Trophoblast cell (in vitro differentiated cells and primary cell): ENCODE measurements around the gene CDC42SE2.
"Not testable (repeated sequence)": the region's sequence is repeated elsewhere in the genome, so short reads cannot be mapped to it uniquely, and the experiment has no call there.

ENCODE experiments used
- DNase-seq, 2 donors: peaks; one replicate each; pipeline ENCODE4 v3.0.0-alpha.2; 2016
- H2AFZ ChIP-seq: 2 replicates; pipeline ENCODE4 v1.6.1; 2013; ENCODE audit warnings: low read length, moderate library complexity, mild to moderate bottlenecking; ENCODE audit not compliant: insufficient read depth, poor library complexity
- H2AK5ac ChIP-seq: 2 replicates; pipeline ENCODE4 v1.6.1; 2013; ENCODE audit warnings: mild to moderate bottlenecking, low read length
- H2BK120ac ChIP-seq: 2 replicates; pipeline ENCODE4 v1.6.1; 2013; ENCODE audit warnings: low read length, mild to moderate bottlenecking, moderate library complexity; ENCODE audit not compliant: insufficient read depth, poor library complexity
- H2BK12ac ChIP-seq: 2 replicates; pipeline ENCODE4 v1.6.1; 2013; ENCODE audit warnings: mild to moderate bottlenecking, low read length, moderate library complexity
- H2BK5ac ChIP-seq: 2 replicates; pipeline ENCODE4 v1.6.1; 2013; ENCODE audit warnings: low read length, low read depth, moderate library complexity, mild to moderate bottlenecking; ENCODE audit not compliant: poor library complexity
- H3K14ac ChIP-seq: 2 replicates; pipeline ENCODE4 v1.6.1; 2013; ENCODE audit warnings: mild to moderate bottlenecking, low read length
- H3K18ac ChIP-seq: 2 replicates; pipeline ENCODE4 v1.6.1; 2013; ENCODE audit warnings: mild to moderate bottlenecking, low read length
- H3K23ac ChIP-seq: 2 replicates; pipeline ENCODE4 v1.6.1; 2013; ENCODE audit warnings: low read length
- H3K27ac ChIP-seq: 2 replicates; pipeline ENCODE4 v1.5.1; 2013; ENCODE audit warnings: low read depth, mild to moderate bottlenecking, inconsistent platforms, low read length, moderate library complexity
- H3K27me3 ChIP-seq: 2 replicates; pipeline ENCODE4 v1.6.1; 2013; ENCODE audit warnings: inconsistent platforms, mild to moderate bottlenecking, low read length, moderate library complexity; ENCODE audit not compliant: insufficient read depth
- H3K36me3 ChIP-seq, 2 experiments: 1 replicate in 1 of 2; 2 replicates in 1 of 2; pipeline ENCODE4 v1.6.1; 2013; ENCODE audit warnings: low read length in 2 of 2, mild to moderate bottlenecking in 2 of 2, moderate library complexity in 1 of 2; ENCODE audit not compliant: insufficient read depth in 2 of 2, control insufficient read depth in 1 of 2
- H3K4ac ChIP-seq: 2 replicates; pipeline ENCODE4 v1.6.1; 2013; ENCODE audit warnings: low read depth, mild to moderate bottlenecking, low read length, moderate library complexity
- H3K4me1 ChIP-seq, 2 experiments: 1 replicate in 1 of 2; 2 replicates in 1 of 2; pipeline ENCODE4 v1.6.1; 2013; ENCODE audit warnings: low read length in 2 of 2, mild to moderate bottlenecking in 2 of 2, moderate library complexity in 1 of 2; ENCODE audit not compliant: insufficient read depth in 2 of 2, control insufficient read depth in 1 of 2
- H3K4me2 ChIP-seq: 2 replicates; pipeline ENCODE4 v1.6.1; 2013; ENCODE audit warnings: inconsistent platforms, mild to moderate bottlenecking, low read length, moderate library complexity
- H3K4me3 ChIP-seq: 2 replicates; pipeline ENCODE4 v1.5.1; 2013; ENCODE audit warnings: mild to moderate bottlenecking, low read depth, low read length, inconsistent platforms
- H3K79me1 ChIP-seq: one replicate; pipeline ENCODE4 v1.6.1; 2013; ENCODE audit warnings: low read length
- H3K79me2 ChIP-seq: 2 replicates; pipeline ENCODE4 v1.6.1; 2013; ENCODE audit warnings: low read length, mild to moderate bottlenecking; ENCODE audit not compliant: control insufficient read depth, insufficient read depth, poor library complexity
- H3K9ac ChIP-seq: 2 replicates; pipeline ENCODE4 v1.6.1; 2013; ENCODE audit warnings: mild to moderate bottlenecking, low read length
- H3K9me3 ChIP-seq: 2 replicates; pipeline ENCODE4 v1.6.1; 2013; ENCODE audit warnings: low read depth, mild to moderate bottlenecking, control low read depth, inconsistent platforms, low read length; ENCODE audit not compliant: insufficient read depth
- H4K12ac ChIP-seq: 2 replicates; pipeline ENCODE4 v1.6.1; 2013; ENCODE audit warnings: low read depth, mild to moderate bottlenecking, low read length, moderate library complexity
- H4K8ac ChIP-seq: 2 replicates; pipeline ENCODE4 v1.6.1; 2013; ENCODE audit warnings: low read depth, mild to moderate bottlenecking, low read length, moderate library complexity
- H4K91ac ChIP-seq: one replicate; pipeline ENCODE4 v1.6.1; 2013; ENCODE audit warnings: low read depth, mild to moderate bottlenecking, low read length, moderate library complexity
- WGBS: extraction: QIAGEN DNeasy Blood & Tissue Kit; methylation state at CpG from one replicate; pipeline ENCODE4 v1.1.7; 2013; ENCODE audit warnings: missing lambda C conversion rate; ENCODE audit not compliant: insufficient read length, insufficient coverage; ENCODE audit errors: extremely low coverage; 5-methylcytosine and 5-hydroxymethylcytosine counted together

CDC42SE2 gene

GRCh38 chr5:131336801-131337200 lies 72.9 kb downstream of the CDC42SE2 start:
- H3K27ac ChIP-seq, H2BK12ac ChIP-seq, H3K79me1 ChIP-seq, H3K4ac ChIP-seq, H3K23ac ChIP-seq, H4K8ac ChIP-seq, H4K12ac ChIP-seq, H3K14ac ChIP-seq, H2BK120ac ChIP-seq, H4K91ac ChIP-seq, H3K36me3 ChIP-seq, H3K79me2 ChIP-seq, H3K18ac ChIP-seq, H3K4me1 ChIP-seq, DNase-seq, H3K27me3 ChIP-seq, H2AFZ ChIP-seq, H3K9ac ChIP-seq, H2AK5ac ChIP-seq, H3K4me2 ChIP-seq, H3K4me3 ChIP-seq, H3K9me3 ChIP-seq, H2BK5ac ChIP-seq: not testable (repeated sequence)
- WGBS, result no CpG with 5 or more reads among the region's 12 CpGs

GRCh38 chr5:131337240-131338050 lies 73.6 kb downstream of the CDC42SE2 start:
- not testable (repeated sequence) for H3K9me3 ChIP-seq, H2BK12ac ChIP-seq, H2AFZ ChIP-seq, H2AK5ac ChIP-seq, H3K79me1 ChIP-seq, H4K12ac ChIP-seq, H3K23ac ChIP-seq, H2BK120ac ChIP-seq, H3K4me1 ChIP-seq, H3K27ac ChIP-seq, H3K4ac ChIP-seq, DNase-seq, H3K4me3 ChIP-seq, H4K91ac ChIP-seq, H4K8ac ChIP-seq, H2BK5ac ChIP-seq, H3K4me2 ChIP-seq, H3K27me3 ChIP-seq, H3K9ac ChIP-seq, H3K79me2 ChIP-seq, H3K18ac ChIP-seq, H3K14ac ChIP-seq, H3K36me3 ChIP-seq
- no CpG with 5 or more reads among the region's 27 CpGs for WGBS

- Histone ChIP-seq H2BK120ac (no peak overlapping the region), H3K14ac (no peak overlapping the region), H3K23ac (no peak overlapping the region), H4K91ac (no peak overlapping the region), H4K8ac (no peak overlapping the region), H3K4ac (no peak overlapping the region), H2BK5ac (no peak overlapping the region), H3K18ac (no peak overlapping the region), H2BK12ac (no peak overlapping the region), H3K36me3 (peaks cover 3% of the 10 kb centered on the region in 2 experiments), H3K4me2 (no peak overlapping the region), H3K79me2 (no peaks in the 10 kb centered on the region), H3K9me3 (peaks cover 6% of the 10 kb centered on the region), H3K79me1 (no peaks in the 10 kb centered on the region), H2AK5ac (no peak overlapping the region), H3K4me3 (no peak overlapping the region), H4K12ac (no peak overlapping the region), H2AFZ (no peak overlapping the region), H3K27ac (no peak overlapping the region), H3K4me1 (no peaks in the 10 kb centered on the region), H3K9ac (no peak overlapping the region), H3K27me3 (no peaks in the 10 kb centered on the region)
- no CpG with 5 or more reads among the region's 4 CpGs for WGBS
- peak in 1 of 2 donors; percentile 46 for DNase-seq
Measured at GRCh38 chr5:131338051-131338453, 74.2 kb downstream of the CDC42SE2 start.

- no CpG with 5 or more reads among the region's 9 CpGs for WGBS
- not testable (repeated sequence) for H3K9ac ChIP-seq, H3K4me1 ChIP-seq, H2AFZ ChIP-seq, H3K4ac ChIP-seq, H2BK5ac ChIP-seq, H4K91ac ChIP-seq, H2BK120ac ChIP-seq, H4K12ac ChIP-seq, H3K4me3 ChIP-seq, H2BK12ac ChIP-seq, H3K9me3 ChIP-seq, H3K4me2 ChIP-seq, H2AK5ac ChIP-seq, H3K18ac ChIP-seq, H3K27ac ChIP-seq, H3K14ac ChIP-seq, H3K79me2 ChIP-seq, DNase-seq, H3K79me1 ChIP-seq, H3K23ac ChIP-seq, H3K36me3 ChIP-seq, H4K8ac ChIP-seq, H3K27me3 ChIP-seq
Measured at GRCh38 chr5:131344288-131344687, 80.4 kb downstream of the CDC42SE2 start.
